ENCODE results near the gene GPATCH1.

Gene GPATCH1

DNA sequence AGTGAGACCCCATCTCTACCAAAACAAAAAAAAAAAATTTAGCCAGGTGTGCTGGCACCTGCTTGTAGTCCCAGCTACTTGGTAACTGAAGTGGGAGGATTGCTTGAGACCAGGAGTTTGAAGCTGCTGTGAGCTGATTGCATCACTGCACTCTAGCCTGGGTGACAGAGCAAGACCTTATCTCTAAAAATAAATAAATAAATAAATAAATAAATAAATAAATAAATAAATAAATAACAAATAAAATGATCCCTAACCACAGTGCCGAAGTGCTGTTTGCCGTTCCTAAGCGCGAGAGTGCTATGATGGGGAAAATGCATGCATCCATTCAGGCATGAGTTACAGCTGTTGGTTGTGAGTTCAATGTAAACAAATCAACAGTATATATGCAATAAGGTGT is 78.2 kb downstream of the GPATCH1 start (continued):
- TF ChIP-seq RBAK (tag by site-specific recombination; IDR thresholded peaks at IDR 0.05), result peak; percentile 82
- TF ChIP-seq ZNF830 (tag by site-specific recombination; IDR thresholded peaks at IDR 0.05; ENCODE audit: low read depth), result no peak
- TF ChIP-seq ZSCAN5A (tag by site-specific recombination; IDR thresholded peaks at IDR 0.05), result no peak
- TF ChIP-seq ZNF37A (tag by site-specific recombination; IDR thresholded peaks at IDR 0.05), result no peak
- TF ChIP-seq SP3 (tag by site-specific recombination; IDR thresholded peaks at IDR 0.05), result peak; percentile 55; the same call in 1 of the 2 replicates
- TF ChIP-seq ZNF549 (tag by site-specific recombination; IDR thresholded peaks at IDR 0.05), result no peak
- TF ChIP-seq ZNF202 (tag by site-specific recombination; IDR thresholded peaks at IDR 0.05; ENCODE audit: borderline replicate concordance), result peak; percentile 99
- TF ChIP-seq ZNF514 (tag by site-specific recombination; IDR thresholded peaks at IDR 0.05), result peak; percentile 97
- TF ChIP-seq ZNF610 (tag by site-specific recombination; IDR thresholded peaks at IDR 0.05; ENCODE audit: borderline replicate concordance), result peak; percentile 72; the same call in 1 of the 2 replicates
- TF ChIP-seq ZNF350 (tag by site-specific recombination; IDR thresholded peaks at IDR 0.05), result no peak
- TF ChIP-seq, protein P1, sequence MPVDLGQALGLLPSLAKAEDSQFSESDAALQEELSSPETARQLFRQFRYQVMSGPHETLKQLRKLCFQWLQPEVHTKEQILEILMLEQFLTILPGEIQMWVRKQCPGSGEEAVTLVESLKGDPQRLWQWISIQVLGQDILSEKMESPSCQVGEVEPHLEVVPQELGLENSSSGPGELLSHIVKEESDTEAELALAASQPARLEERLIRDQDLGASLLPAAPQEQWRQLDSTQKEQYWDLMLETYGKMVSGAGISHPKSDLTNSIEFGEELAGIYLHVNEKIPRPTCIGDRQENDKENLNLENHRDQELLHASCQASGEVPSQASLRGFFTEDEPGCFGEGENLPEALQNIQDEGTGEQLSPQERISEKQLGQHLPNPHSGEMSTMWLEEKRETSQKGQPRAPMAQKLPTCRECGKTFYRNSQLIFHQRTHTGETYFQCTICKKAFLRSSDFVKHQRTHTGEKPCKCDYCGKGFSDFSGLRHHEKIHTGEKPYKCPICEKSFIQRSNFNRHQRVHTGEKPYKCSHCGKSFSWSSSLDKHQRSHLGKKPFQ (tag by site-specific recombination; IDR thresholded peaks at IDR 0.05), result peak; percentile 84
- TF ChIP-seq ZBTB8A (tag by site-specific recombination; IDR thresholded peaks at IDR 0.05), result peak; percentile 95
- TF ChIP-seq ZFP41 (tag by site-specific recombination; IDR thresholded peaks at IDR 0.05; ENCODE audit: borderline replicate concordance), result no peak
- peak; percentile 99 for TF ChIP-seq ZNF433 (tag by site-specific recombination; IDR thresholded peaks at IDR 0.05; ENCODE audit: low read depth)
- no peak for TF ChIP-seq HOXA7 (CRISPR knock-in tag; IDR thresholded peaks at IDR 0.05; ENCODE audit: borderline replicate concordance)
- TF ChIP-seq PRDM10 (tag by site-specific recombination; IDR thresholded peaks at IDR 0.05), result no peak
- TF ChIP-seq ZNF398 (tag by site-specific recombination; IDR thresholded peaks at IDR 0.05), result no peak
- TF ChIP-seq PATZ1 (tag by site-specific recombination; IDR thresholded peaks at IDR 0.05), result no peak
- TF ChIP-seq PRDM4 (tag by site-specific recombination; IDR thresholded peaks at IDR 0.05), result peak; percentile 55; the same call in 1 of the 2 replicates
- peak; percentile 79; the same call in 1 of the 2 replicates for TF ChIP-seq TSHZ1 (tag by site-specific recombination; IDR thresholded peaks at IDR 0.05; ENCODE audit: borderline replicate concordance)
- TF ChIP-seq ZNF2 (tag by site-specific recombination; IDR thresholded peaks at IDR 0.05), result no peak
- no peak for TF ChIP-seq ZNF174 (tag by site-specific recombination; IDR thresholded peaks at IDR 0.05)
- 0 out of 2 replicates have a peak, but pooled peaks have one; percentile 18 for TF ChIP-seq ZNF335 (tag by site-specific recombination; conservative IDR thresholded peaks at IDR 0.05)
